CD4-positive, alpha-beta T cell treated with Interferon alpha-2 for 1 hour (primary cell): ENCODE results near the gene ATAD3B.
"Not testable (repeated sequence)": the region's sequence is repeated elsewhere in the genome, so short reads cannot be mapped to it uniquely, and the experiment has no call there.

Source experiments
- DNase-seq, 2 donors: peaks; one replicate each; pipeline ENCODE4 v3.0.0-alpha.2; 2020 to 2022

Gene ATAD3B

DNA sequence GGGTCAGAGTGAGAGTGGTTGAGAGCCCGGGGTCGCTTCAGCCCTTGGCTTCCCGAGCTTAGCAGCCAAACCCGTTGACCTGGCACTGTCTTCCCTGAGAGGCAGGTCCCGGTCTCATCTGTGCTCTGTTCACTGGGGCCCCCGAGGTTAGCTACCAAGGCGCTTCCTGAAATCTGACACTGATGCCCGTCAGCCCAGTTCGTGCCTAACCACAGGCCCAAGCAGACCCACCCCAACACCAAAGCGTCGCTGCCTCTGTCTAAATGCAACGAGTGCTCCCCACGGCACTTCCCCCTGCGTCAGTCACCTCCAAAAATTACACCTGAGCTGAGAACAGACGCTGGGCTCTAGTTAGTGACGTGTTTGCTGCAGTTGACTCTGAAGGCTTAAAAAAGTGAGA, 42.8 kb downstream of the ATAD3B start:
- peak in 1 of 2 donors; percentile 41 for DNase-seq

DNA sequence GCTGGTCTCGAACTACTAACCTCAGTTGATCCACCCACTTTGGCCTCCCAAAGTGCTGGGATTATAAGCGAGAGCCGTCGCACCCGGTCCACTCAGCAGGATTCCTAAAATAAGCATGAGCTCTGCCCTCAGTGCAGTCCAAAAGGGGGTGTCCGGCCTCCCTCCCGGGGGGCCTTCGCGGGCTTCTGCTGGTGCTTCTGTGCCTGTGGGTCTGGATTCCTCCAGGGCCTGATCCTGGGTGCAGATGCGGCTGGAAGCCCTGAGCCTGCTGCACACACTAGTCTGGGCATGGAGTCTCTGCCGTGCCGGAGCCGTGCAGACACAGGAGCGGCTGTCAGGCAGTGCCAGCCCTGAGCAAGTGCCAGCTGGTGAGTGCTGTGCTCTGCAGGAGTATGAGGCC, 45.4 kb downstream of the ATAD3B start:
- DNase-seq, result not testable (repeated sequence)

DNA sequence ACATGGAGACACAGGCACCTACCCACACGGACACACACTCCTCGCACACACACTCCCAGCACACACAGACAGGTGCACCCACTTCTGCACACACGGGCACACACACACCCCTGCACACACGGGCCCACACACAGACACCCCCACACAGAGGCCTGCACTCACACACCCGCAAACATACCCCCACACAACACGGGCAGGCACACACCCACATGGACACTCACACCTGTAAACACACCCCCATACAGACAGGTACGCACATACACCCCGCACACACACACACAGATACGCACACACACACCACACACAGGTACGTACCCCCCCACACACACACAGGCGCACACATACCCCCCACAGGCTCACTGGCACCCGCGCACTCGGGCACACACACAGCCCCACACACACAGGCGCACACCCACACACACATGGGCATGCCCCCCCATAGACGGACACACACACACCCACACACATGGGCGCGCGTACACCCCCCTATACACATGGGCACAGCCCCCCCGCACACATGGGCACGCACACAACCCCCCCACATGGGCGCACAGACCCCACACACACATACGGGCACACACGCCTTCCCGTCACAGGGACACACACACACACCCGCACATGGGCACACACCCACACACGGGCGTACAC, 46.5 kb downstream of the ATAD3B start:
- no peak for DNase-seq

DNA sequence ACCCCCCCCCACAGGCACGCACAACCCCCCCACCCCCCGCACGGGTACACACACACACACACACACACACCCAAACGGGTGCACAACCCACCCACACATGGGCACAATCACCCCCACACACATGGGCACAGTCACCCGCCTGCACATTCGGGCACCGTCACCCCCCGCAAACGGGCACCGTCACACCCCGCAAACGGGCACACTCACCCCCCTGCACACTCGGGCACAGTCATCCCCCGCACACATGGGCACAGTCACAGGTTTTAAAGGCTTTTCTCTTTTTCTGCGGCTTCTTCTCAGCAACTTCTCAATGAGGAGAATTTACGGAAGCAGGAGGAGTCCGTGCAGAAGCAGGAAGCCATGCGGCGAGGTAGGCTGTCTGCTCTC, 47.0 kb downstream of the ATAD3B start:
- not testable (repeated sequence) for DNase-seq

DNA sequence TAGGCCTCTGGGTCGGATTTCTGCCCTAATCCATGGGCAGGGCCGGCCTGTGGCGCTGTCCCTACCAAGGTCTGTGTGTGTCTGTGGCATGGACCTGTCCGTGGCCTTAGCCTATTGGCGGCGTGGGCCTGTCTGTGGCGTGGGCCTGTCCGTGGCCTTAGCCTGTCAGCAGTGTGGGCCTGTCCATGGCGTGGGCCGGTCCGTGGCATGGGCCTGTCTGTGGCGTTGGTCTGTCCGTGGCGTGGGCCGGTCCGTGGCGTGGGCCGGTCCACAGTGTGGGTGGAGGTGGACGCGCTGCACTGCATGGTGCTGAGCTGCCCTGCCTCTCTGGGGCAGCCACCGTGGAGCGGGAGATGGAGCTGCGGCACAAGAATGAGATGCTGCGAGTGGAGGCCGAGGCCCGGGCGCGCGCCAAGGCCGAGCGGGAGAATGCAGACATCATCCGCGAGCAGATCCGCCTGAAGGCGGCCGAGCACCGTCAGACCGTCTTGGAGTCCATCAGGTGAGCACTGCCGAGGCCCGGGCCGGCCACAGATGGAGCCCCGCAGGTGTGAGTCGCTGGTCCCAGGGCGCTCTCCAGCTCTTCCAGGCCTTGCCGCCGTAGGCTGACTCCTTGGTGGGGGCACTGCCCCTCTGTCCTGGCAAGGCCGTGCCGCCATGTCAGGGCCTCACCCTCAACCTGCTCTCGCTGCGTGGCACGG, 48.4 kb downstream of the ATAD3B start:
- not testable (repeated sequence) for DNase-seq

DNA sequence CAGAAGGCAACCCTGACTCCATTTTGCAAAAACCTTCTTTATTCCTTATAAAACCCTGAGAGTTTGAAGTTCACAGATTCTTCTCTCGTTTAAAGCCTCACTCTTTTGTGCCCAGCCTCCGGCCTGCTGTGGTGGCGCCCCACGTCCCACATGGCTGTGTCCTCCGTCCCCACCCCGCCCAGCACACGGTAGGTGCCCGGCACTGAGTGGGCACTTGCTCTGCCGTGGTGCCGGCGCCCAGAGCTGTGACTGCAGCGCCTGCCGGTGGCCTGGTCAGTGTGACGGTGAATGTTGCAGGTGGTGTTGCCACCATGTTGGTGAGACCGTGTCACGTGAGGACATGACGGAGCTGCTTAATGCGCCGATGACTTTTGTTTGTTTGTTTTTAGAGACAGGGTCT, 49.8 kb downstream of the ATAD3B start:
- no peak for DNase-seq

DNA sequence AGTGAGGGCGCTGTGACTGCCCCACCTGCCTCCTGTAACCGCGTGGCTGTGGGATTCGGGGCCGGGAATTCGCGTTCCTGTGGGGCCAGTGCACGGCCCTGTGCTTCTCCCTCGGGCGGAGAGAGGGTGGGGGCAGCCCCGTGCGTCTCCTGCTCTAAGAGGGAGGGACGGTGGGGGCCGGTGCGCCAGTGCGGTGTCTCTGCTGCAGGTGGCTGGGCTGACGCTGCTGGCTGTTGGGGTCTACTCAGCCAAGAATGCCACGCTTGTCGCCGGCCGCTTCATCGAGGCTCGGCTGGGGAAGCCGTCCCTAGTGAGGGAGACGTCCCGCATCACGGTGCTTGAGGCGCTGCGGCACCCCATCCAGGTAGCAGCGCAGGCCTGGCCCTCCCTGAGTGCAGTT, 51.0 kb downstream of the ATAD3B start:
- not testable (repeated sequence) for DNase-seq

DNA sequence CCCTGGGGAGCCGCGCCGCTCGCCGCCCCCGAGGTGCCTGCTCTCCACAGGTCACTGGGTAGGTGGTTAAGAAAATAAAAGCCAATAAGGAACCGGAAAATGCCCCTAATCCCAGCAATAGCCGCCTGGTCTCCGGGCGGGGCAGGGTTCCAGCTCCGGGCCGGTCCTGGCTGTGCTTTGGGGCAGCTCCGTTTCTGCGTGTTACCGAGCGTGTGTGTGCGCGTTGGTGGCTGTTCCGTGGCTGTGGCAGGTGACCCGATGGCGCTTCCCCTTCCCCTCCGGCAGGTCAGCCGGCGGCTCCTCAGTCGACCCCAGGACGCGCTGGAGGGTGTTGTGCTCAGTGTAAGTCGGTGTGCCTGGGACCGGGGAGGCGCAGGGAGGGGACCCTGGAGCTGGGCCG, 51.7 kb downstream of the ATAD3B start:
- not testable (repeated sequence) for DNase-seq

DNA sequence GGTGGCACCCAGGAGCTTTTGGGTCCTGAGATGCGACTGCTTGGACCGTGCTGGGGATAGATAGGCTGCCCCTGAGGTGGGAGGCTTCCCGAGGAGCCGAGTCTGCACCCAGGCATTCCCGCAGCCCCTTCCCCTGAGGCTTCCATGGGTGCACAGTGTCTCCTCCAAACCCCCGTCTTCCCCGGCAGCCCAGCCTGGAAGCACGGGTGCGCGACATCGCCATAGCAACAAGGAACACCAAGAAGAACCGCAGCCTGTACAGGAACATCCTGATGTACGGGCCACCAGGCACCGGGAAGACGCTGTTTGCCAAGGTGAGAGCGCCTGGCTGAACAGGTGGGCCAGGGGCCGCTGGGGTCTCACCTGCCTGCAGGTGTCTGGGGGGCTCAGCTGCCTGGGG, 52.1 kb downstream of the ATAD3B start:
- DNase-seq, result not testable (repeated sequence)

DNA sequence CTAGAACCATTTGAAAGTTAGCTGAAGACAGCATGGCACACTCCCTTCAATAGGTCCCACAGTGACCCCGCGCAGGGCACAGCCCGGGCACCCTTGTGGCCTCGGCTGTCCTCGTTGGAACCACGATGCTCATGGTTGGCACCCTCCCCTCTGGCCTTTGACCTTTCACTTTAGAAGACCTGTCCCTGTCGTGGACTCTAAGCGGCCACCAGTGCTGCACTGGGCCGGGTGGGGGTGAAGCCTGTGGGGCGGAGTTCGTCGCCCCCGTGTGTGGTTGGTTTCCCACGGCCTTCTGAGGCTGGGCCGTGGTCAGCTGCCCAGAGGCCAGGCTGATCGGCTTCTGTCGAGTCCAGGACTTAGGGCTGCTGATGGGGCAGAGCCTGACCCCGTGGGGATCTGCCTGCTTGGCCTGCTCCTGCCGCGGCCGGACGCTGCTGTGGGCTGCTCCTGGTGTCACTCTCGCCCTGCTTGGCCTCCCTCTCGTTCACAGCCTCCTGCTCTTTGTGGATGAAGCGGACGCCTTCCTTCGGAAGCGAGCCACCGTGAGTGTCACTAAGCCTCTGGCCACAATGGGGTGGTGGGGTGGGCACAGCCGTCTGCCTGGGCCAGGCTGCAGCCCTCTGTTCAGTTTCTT, 53.3 kb downstream of the ATAD3B start:
- DNase-seq, result not testable (repeated sequence)

DNA sequence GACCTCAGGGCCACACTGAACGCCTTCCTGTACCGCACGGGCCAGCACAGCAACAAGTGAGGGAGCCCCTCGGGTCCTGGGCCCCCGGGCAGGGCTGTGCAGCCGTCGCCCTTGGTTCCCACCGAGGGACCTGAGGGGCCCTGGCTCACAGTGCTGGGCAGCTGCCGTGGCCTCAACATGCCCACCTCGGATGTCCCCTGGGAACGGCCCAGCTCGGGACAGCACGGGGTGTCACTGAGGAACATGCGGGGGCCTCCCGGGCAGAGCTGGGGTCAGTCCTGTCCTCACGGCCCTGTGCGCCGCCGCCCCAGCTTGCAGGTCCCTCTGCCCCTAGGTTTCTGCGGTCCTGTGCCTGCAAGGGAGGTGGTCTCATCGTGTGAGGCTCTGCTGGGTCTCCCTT, 54.9 kb downstream of the ATAD3B start:
- DNase-seq, result not testable (repeated sequence)

DNA sequence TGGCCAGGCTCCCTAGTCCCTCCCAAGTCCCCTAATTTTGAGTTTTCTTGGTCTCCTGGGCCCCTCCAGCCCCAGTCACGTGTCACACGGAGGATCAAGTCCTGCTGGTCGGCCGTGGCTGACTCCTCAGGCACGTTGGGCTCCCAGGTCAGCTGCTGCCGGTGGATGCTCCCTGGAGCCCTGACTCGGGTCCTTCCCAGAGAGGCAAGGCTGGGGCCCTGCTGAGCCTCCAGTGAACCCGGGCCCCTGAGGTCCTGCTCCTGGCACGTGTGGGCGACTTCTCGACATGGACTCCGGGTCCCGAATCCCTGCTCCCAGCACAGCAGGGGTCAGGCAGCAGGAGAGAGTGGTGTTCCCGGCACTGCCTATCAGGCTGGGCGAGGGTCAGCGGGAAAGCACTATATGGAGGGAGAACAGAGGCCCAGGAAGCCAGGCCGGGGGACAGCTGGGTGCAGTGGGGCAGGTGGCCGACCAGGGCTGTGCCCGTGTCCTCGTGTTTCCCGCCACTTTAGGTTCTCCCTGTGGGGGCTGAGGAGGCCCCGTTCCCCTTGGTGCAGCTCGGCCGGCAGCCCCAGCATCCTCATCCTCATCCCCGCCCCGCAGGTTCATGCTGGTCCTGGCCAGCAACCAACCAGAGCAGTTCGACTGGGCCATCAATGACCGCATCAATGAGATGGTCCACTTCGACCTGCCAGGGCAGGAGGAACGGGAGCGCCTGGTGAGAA, 55.7 kb downstream of the ATAD3B start:
- DNase-seq, result no peak

DNA sequence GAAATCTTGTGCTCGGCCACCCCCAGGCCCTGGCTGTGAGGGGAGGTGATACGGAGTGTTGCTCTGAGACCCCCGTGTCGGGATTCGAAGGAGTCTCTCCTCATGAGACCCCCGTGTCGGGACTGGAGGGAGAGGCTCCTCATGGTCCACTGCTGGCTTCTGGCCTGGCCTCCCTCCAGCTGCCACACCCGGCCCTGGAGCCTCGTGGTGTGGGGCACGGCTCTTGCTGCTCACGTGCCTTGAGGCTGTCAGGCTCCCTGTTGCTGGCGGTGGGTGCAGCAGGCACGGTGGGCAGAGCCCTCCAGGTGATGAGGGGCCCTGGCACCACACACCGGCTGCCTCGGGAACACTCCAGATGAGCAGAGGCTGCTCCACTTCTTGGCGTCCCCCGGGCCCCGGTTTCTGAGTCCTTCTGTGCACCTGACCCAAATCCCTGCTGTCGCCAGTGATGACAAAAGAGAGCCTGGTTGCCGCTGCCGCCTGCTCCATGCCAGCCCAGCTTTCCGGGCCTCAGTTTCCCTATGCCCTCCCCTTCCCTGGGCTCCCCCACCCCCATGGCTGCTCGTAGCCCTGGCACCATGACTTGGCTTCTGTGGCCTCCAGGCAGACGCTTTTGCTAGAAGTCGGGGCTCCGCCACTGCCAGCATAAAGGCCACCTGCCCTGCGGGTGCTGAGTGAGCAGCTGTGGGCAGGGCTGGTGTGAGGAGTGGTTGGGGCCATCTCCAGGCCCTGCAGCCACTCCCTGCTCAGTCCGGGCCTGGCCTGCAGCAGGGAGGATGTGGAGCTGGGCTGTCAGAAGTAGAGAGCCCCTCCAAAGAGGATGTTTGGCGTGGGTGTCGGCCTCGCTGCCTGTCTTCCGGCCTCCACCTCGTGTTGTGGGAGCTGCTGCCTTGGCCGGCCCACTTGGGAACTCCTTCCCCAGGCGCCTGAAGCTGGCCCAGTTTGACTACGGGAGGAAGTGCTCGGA, 57.0 kb downstream of the ATAD3B start:
- DNase-seq, result no peak

DNA sequence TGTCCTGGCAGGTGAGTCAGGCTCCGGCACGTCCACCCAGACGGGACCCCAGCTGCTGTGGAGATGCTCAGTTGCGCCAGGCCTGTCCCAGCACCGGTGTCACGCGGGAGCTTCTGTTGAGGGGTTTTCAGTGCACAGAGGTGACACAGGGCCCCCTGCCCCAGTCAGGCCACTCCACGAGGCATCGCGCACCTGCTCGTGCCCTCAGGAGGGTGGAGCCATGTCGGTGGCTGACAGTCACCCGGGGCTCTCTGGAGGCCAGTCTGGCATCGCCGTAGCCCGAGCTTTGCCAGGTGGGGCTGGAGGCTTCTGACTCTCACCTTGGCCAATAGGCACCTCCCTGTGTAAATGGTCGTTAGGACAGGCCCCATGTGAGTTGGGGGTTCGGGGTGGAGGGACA, 57.8 kb downstream of the ATAD3B start:
- DNase-seq, result no peak

DNA sequence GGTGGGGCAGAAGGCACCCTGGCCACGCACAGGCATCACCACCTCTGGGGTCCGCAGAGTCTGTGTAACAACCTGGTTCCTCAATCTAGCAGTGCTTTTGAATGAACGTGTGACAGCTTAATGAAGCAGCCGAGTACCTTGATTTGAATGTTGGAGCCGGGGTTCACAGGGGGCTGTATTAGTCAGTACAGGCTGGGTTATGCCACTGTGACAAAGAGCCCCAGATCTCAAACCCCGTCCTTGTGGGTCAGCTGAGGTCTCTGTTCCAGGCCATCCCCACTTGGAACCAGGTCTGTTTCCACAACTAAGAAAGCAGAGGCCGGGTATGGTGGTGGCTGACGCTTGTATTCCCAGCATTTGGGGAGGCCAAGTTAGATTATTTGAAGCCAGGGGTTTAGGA, 58.4 kb downstream of the ATAD3B start:
- no peak for DNase-seq

DNA sequence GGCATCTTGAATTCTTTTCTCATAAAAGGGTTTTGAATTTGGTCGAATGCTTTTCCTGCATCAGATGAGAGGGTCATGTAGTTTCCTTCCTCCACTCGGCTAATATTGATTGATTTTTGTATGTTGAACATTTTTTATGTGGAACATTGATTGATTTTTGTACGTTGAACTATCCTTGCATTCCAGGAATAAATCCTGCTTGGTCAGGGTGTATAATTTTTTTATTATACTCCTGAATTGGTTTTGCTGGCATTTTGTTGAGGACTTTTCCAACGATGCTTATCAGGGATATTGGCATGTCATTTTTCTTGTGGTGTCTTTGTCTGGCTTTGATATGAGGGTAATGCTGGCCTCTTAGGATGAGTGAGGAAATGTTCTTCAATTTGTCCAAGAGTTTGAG, 60.4 kb downstream of the ATAD3B start:
- DNase-seq, result no peak

DNA sequence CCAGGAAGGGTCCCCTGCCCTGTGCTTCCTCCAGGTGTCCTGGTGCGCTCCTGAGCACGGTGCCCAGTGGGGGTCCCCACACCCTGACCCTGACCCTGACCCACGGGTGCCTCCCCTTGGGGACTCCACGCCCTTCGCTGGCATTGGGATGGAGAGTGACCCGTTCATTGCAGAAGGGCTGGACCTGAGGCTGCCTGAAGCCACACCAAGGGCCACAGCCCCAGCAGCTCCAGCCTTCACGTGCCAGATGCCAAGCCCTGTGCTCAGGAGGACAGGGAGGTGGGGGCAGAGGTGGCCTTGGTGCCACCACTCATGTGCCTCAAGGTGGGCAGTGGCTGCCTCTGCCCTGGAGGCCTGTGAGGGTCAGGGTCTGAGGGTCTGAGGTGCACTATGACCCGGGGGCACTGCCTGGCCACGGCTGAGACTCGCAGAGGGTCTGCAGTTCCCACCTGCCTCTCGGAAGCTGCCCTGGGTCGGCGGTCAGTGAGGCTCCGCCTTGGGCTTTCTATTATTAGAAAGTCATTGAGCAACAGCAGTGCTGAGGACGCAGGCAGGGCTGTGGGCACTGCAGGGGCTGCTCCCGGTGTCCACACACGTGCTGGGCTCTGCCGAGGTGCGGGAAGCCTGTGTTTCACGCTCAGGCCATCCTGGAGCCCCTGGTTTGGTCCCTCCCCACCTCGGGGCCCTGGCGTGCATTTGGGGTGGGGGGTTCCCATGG, 61.8 kb downstream of the ATAD3B start:
- DNase-seq, result not testable (repeated sequence)

DNA sequence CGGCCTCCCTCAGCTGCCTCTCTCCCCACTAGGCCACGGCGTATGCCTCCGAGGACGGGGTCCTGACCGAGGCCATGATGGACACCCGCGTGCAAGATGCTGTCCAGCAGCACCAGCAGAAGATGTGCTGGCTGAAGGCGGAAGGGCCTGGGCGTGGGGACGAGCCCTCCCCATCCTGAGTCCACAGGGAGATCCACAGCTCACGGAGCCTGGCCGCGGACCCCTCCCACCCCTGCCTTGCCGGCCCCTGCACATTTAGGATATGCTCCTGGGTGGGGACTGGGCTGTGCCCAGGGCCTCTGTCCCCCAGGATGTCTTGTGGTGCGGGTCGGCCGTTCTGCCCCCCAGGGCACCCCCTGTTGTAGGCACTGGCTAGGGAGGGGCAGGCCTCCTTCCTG, 62.3 kb downstream of the ATAD3B start:
- not testable (repeated sequence) for DNase-seq

DNA sequence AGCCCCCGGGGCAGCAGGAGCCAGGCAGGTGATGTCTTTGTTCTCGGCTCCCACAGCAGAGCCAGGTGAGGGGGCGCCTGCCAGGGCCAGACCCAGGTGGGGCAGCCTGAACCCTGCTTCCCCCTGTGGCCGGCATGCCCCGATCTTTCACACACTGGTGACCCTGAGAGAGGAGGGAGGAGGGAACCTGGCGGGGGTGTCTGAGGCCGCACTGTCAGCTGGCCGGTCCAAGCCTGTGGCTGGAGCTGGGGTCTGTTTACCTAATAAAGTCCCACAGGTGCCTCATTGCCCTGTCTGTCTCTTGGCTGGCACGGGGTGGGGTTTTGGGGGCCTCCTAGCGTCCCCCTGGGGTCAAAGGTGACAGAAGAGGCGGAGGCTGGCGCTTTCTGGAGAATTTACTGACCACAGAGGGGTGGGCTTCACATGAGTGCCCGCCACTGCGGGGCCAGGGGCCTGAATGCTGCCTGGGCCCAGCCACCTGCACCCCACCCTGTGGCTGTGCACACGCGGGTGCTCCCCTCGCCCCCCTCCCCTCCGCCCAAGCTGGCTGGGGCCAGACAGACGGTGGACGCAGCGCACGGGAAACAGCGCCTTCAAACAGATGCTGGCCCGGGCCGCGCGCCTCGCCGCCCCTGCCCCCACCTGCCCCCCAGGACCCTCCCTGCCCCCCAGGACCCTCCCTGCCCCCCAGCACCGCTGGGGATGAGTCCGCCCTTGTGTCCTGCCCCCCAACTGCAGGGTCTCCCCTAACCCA, 63.0 kb downstream of the ATAD3B start:
- DNase-seq, result no peak

DNA sequence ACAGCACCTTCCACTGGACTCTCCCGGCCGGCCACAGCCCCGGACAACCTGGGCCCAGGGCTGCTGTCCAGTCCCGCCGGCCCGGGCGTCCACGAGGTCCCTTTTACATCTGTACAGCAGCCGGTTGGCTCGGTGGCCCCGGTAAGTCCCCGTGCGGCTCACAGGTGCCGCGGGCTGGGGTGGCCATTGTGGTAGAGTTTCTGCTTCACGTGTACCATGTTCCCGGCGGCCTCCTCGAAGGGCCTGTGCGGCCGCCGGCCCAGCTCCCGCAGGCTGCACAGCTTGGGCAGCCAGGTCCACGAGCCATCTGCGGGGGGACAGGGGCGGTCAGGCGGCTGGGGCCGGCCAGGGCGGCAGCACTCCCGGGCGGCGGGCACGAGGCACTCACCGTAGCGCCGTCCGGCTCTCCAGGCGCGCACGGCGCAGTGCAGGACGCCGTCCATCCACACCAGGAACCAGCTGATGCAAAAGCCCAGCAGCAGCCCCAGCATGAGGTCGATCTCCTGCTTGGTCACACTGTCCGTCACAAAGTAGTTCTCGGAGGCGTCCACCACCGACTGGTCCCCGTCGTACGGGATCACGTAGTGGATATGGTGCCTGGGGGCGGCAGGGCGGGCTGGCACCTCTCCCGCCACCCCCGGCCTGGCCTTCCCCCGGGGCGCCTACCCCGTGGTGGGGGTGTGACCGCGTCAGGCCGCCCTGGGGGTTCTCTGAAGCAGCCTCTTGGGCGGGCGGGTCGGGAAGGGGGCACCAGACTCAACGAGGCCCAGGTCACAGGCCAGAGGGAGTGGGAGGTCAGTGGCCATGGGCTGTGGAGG, 63.8 kb downstream of the ATAD3B start:
- DNase-seq, result no peak
